T-helper 1 cell treated with Interleukin-12 subunit alpha and Interleukin-12 subunit beta and Interleukin-4 antibody, amounts not matched to agents 30 μg/mL and 1 μg/mL, for 36 hours (primary cell): ENCODE results near the gene VEGFC.

Experiments used
- H3K27ac Mint-ChIP-seq: one replicate; pipeline ENCODE4 v1.8.0; 2021; ENCODE audit warnings: mild to moderate bottlenecking, mixed read lengths
- H3K27me3 Mint-ChIP-seq: one replicate; pipeline ENCODE4 v1.8.0; 2021; ENCODE audit warnings: low read depth, mixed read lengths
- H3K36me3 Mint-ChIP-seq: one replicate; pipeline ENCODE4 v1.8.0; 2021; ENCODE audit warnings: low read depth, mixed read lengths
- H3K4me1 Mint-ChIP-seq: one replicate; pipeline ENCODE4 v1.8.0; 2021; ENCODE audit warnings: low read depth, mixed read lengths
- H3K4me3 Mint-ChIP-seq: one replicate; pipeline ENCODE4 v1.8.0; 2021; ENCODE audit warnings: mild to moderate bottlenecking, moderate library complexity, mixed read lengths
- H3K9me3 Mint-ChIP-seq: one replicate; pipeline ENCODE4 v1.8.0; 2021; ENCODE audit warnings: mixed read lengths

The VEGFC gene

DNA sequence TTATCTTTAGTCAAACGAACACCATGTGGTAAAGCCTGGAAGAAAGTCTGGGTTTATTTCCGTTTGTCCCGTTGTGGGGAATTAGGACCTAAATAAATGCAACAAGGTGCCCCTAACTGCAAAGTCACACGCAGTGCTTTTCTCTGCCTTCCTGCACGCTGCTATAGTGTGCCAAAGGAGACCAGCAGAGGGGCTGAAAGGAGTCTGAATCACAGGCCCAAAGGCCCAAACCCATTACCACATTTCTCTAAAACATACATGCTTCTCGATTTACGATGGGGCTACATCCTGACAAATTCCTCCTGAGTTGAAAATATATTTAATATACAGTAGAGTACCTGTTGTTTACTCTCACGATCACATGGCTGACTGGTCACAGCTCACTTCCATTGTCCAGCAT is 4.5 kb downstream of the VEGFC start:
- Mint-ChIP-seq H3K27ac (no peak overlapping the region), H3K4me1 (peaks cover 6% of the 10 kb centered on the region), H3K9me3 (no peaks in the 10 kb centered on the region), H3K36me3 (no peaks in the 10 kb centered on the region), H3K27me3 (peaks cover 25% of the 10 kb centered on the region), H3K4me3 (no peak overlapping the region)

DNA sequence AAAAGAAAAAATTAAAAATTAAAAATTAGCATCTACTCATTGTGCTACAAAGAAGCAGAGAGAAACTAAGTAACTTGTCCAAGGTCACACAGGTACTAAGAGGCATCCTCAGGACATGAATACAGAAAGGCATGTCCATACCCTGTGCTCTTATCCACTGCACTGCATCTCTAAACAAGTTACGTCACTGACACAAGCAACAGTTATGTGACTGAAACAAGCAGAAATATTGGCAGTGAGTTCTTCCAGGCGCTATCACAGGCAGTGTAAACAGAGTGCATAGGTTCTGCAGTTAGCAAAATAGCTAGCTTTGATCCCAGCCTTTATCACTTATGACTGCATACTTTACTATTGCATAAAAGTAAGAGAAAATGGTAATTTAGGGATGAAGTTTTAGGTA is 7.9 kb downstream of the VEGFC start:
- peaks cover 1% of the 10 kb centered on the region for H3K27me3 Mint-ChIP-seq
- H3K4me3 Mint-ChIP-seq, result no peak overlapping the region
- no peak overlapping the region for H3K27ac Mint-ChIP-seq
- H3K36me3 Mint-ChIP-seq, result no peaks in the 10 kb centered on the region
- H3K9me3 Mint-ChIP-seq, result no peaks in the 10 kb centered on the region
- H3K4me1 Mint-ChIP-seq, result no peaks in the 10 kb centered on the region

DNA sequence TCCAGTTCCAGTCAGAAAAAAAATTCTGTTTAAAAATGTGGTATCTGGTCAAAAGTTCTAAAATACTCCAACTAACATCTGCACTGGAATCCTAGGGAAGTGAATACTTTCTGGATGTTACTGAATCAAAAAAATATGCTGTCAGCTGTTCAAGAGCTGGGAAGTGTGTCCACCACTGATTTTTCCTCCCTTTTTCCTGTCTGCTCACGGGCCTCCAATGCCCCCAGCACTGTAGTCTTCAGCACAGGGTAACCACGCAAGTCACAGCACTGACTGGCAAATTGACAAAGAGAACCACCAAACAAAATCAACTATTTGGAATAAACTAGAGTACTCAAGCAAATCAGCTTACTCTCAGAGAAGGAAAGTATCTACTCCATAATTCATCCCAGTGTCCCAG is 9.9 kb downstream of the VEGFC start:
- Mint-ChIP-seq H3K27me3 (no peaks in the 10 kb centered on the region), H3K9me3 (no peaks in the 10 kb centered on the region), H3K4me3 (no peak overlapping the region), H3K4me1 (no peaks in the 10 kb centered on the region), H3K36me3 (no peaks in the 10 kb centered on the region), H3K27ac (no peak overlapping the region)

DNA sequence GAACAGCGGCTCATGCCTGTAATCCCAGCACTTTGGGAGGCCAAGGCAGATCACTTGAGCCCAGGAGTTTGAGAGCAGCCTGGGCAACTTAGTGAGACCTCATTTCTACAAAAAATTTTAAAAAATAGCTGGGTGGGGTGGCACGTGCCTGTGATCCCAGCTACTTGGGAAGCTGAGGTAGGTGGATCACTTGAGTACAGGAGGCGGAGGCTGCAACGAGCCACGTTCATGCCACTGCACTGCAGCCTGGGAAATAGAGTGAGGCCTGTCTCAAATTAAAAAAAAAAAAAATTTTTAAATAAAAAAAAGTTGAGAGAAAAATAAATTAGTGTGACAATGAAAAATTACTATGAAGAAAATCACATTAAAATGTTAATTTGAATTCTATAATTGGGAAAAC is 10.5 kb downstream of the VEGFC start:
- H3K9me3 Mint-ChIP-seq, result no peaks in the 10 kb centered on the region
- H3K4me3 Mint-ChIP-seq, result no peak overlapping the region
- no peaks in the 10 kb centered on the region for H3K4me1 Mint-ChIP-seq
- H3K36me3 Mint-ChIP-seq, result no peaks in the 10 kb centered on the region
- H3K27ac Mint-ChIP-seq, result no peak overlapping the region
- no peaks in the 10 kb centered on the region for H3K27me3 Mint-ChIP-seq

DNA sequence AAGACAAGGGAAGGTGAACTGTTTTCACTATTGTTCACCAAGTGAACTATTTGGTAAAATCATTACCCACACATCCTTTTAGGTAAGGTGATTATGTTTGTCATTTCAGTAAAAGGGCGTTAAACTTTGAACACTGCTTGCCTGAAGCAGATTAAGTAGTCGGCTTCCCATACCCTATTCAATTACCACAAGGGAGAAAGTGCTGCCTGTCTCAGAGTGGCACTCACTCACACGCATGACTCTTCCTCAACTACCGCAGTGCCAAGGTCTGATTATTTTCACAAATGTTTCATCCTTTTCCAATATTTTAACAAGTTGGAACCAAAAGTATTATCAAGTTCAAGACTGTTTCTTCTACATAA is 11.0 kb downstream of the VEGFC start:
- no peak overlapping the region for H3K27ac Mint-ChIP-seq
- H3K36me3 Mint-ChIP-seq, result no peaks in the 10 kb centered on the region

DNA sequence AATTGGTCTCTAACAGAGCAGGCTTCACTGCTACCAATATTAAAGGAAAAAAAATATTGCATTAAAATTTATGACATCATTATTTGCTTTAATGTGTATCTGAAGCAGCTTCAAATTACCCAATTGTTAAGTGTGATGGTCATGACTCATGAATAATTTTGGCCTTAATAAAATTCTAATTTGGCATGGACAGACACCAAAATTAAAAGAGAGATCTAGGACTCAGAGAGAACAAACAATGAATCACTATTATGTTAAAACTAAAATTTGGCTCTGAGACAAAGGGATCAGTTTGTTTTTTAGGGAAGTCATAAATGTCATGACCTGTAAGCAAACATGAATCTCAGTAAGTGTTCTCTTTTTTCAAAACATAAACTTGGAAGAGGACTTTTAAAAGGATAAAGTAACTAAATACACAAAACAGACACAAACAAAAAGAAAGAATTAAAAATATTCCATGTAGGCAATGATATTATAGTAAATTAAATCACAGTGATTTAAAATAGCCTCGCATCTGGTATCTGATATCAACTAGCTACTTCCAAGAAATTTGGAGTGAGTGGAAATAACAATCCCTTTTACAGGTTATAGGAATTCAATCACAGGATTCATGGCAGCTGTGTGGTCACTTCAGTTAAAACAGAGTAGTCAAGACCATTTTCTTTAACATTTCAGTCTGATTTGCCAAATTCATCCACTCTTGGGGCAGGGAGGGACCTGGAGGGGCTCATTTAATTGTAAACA is 11.6 kb downstream of the VEGFC start:
- no peak overlapping the region for H3K27ac Mint-ChIP-seq
- H3K4me1 Mint-ChIP-seq, result no peaks in the 10 kb centered on the region
- H3K9me3 Mint-ChIP-seq, result no peaks in the 10 kb centered on the region
- no peaks in the 10 kb centered on the region for H3K27me3 Mint-ChIP-seq
- no peak overlapping the region for H3K4me3 Mint-ChIP-seq
- H3K36me3 Mint-ChIP-seq, result no peaks in the 10 kb centered on the region

More for the DNA sequence above, 11.0 kb downstream of the VEGFC start:
- Mint-ChIP-seq H3K27me3 (no peaks in the 10 kb centered on the region), H3K4me1 (no peaks in the 10 kb centered on the region), H3K9me3 (no peaks in the 10 kb centered on the region), H3K4me3 (no peak overlapping the region)

DNA sequence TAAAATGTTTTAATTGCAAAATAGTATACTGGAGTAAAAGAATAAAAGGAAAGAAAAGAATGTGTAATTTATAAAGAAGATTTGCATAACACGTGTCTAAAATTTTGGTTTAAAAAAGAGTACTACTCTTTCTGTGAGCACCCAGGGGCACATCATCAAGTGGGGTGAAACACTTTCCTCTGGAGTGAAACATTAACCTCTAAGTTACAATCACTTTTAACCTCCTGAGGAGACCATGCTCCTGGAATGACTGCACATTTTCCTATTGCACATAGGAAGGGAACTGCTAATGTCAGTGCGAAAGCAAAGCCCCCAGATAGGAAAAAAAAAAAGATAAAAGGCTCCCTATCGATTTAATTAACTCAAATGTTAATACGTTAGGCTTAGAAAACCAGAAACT is 13.3 kb downstream of the VEGFC start:
- no peak overlapping the region for H3K27ac Mint-ChIP-seq
- H3K27me3 Mint-ChIP-seq, result no peaks in the 10 kb centered on the region
- no peaks in the 10 kb centered on the region for H3K36me3 Mint-ChIP-seq
- no peaks in the 10 kb centered on the region for H3K4me1 Mint-ChIP-seq
- no peaks in the 10 kb centered on the region for H3K9me3 Mint-ChIP-seq
- H3K4me3 Mint-ChIP-seq, result no peak overlapping the region

DNA sequence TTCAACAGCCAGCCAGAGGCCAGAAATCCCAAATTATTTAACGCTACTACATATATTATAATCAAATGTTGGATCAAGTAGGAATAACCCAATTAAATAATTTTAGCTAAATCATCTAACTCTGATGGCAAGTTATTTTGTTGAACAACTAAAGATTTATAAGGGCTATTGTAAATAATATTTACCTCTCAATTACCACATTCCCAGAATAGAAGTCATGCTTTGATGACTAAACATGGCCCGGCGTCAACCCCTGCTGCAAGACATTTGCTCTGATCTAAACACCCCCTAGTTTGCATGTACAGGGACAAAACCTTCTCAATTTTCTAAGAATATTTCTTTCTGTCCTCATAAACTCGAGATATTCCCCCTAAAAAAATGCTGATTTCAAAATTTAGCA is 14.2 kb downstream of the VEGFC start:
- Mint-ChIP-seq H3K27ac (no peak overlapping the region), H3K27me3 (no peaks in the 10 kb centered on the region), H3K4me1 (no peaks in the 10 kb centered on the region), H3K9me3 (no peaks in the 10 kb centered on the region), H3K4me3 (no peak overlapping the region), H3K36me3 (no peaks in the 10 kb centered on the region)

DNA sequence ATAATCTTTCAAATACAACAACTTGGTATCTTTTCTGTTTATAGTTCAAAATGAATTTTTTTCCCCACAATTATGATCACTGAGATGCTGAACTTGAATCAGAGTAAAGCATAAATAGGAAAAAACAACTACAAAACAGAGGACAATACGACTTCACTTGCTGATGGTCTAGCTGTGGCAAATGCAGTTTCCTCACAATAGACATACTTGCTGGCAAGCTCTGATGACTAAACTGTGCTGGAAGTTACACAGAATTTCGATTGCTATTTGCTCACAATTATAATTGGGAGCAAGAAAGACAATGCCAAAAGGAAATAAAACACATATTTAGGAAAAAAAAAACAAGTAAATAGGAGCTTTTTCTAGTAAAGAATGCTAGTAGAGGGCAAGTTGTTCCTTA is 14.7 kb downstream of the VEGFC start:
- no peak overlapping the region for H3K4me3 Mint-ChIP-seq

DNA sequence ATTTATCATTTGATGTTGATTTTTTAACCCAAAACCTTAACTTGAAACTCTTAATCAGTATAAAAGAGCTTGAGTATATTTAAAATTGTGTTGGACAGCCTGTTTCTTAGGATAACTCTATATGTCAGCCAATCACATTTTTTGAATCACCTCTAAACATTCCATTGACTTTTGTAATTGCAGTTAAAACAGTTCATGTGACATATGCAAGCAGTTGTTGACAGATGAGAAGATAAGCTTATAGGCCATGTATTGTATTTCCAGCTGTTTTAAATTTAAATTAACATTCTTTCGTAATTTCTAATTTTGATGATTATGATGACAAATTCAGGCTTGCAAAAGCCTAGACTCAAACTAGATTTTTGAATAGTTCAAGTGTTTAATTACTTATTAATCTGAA is 17.4 kb downstream of the VEGFC start:
- Mint-ChIP-seq H3K4me3 (no peak overlapping the region), H3K27me3 (no peaks in the 10 kb centered on the region), H3K27ac (no peak overlapping the region), H3K36me3 (no peaks in the 10 kb centered on the region), H3K9me3 (no peaks in the 10 kb centered on the region), H3K4me1 (no peaks in the 10 kb centered on the region)

More for the DNA sequence above, 14.7 kb downstream of the VEGFC start:
- Mint-ChIP-seq H3K27me3 (no peaks in the 10 kb centered on the region), H3K4me1 (no peaks in the 10 kb centered on the region), H3K9me3 (no peaks in the 10 kb centered on the region), H3K36me3 (no peaks in the 10 kb centered on the region), H3K27ac (no peak overlapping the region)

DNA sequence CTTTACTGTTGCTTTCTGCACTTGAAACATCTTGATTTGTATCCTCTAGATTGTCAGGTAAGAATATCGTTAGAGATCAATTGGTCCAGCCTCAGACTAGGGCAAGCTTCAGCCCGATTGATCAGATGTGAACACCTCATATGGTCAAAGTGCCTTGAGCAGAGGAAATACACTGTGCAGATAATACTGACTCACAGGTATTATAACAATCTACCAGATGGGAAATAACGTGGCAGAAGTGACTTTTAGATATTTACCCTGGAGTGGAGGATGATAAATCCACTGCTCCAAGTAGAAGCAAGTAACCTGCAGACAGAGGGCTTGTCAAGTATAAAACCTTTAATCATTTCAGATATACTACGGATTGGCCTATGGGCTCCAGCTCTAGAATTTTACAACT is 17.9 kb downstream of the VEGFC start:
- H3K27me3 Mint-ChIP-seq, result no peaks in the 10 kb centered on the region
- H3K9me3 Mint-ChIP-seq, result no peaks in the 10 kb centered on the region
- H3K27ac Mint-ChIP-seq, result no peak overlapping the region
- no peaks in the 10 kb centered on the region for H3K4me1 Mint-ChIP-seq
- no peaks in the 10 kb centered on the region for H3K36me3 Mint-ChIP-seq
- no peak overlapping the region for H3K4me3 Mint-ChIP-seq

DNA sequence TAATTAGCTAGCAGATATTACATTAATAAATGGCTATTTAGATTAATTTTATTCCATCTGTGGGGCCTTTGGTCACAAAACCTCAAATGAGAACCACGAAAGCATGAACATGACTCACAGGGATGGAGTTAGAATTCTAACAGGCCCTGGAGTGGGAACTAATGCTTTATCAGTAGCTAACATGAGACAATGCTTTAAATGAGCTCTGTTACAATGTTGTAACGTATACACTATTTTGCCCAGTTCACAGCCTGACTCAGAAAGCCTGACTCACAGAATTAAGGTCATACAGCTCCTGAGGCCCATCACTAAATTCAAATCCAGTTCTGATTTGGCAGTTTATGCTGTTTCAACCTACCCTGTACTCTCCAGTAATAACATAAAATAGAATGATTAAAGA is 23.2 kb downstream of the VEGFC start:
- no peak overlapping the region for H3K4me3 Mint-ChIP-seq
- no peaks in the 10 kb centered on the region for H3K9me3 Mint-ChIP-seq
- no peaks in the 10 kb centered on the region for H3K27me3 Mint-ChIP-seq
- H3K27ac Mint-ChIP-seq, result no peak overlapping the region
- H3K36me3 Mint-ChIP-seq, result no peaks in the 10 kb centered on the region
- H3K4me1 Mint-ChIP-seq, result no peaks in the 10 kb centered on the region

DNA sequence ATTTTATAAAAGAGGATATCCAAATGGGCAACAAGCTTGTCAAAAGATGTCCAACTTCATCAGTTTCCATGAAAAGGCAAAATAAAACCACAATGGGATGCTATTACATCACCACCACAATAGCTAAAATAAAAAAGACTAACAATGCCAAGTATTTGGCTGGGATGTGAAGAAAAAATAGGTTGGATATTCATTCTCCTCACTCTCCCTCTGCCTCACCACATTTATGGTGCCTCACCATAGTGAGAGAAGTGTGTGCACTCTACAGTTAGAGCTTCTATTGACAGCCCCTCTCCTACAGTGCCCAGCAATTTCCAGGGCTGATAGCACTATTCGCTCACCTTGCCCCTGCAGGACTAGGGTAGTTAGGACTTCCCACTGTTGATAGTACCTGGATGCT is 25.5 kb downstream of the VEGFC start:
- Mint-ChIP-seq H3K4me1 (no peaks in the 10 kb centered on the region), H3K9me3 (no peaks in the 10 kb centered on the region), H3K27me3 (no peaks in the 10 kb centered on the region), H3K4me3 (no peak overlapping the region), H3K27ac (no peak overlapping the region), H3K36me3 (no peaks in the 10 kb centered on the region)

DNA sequence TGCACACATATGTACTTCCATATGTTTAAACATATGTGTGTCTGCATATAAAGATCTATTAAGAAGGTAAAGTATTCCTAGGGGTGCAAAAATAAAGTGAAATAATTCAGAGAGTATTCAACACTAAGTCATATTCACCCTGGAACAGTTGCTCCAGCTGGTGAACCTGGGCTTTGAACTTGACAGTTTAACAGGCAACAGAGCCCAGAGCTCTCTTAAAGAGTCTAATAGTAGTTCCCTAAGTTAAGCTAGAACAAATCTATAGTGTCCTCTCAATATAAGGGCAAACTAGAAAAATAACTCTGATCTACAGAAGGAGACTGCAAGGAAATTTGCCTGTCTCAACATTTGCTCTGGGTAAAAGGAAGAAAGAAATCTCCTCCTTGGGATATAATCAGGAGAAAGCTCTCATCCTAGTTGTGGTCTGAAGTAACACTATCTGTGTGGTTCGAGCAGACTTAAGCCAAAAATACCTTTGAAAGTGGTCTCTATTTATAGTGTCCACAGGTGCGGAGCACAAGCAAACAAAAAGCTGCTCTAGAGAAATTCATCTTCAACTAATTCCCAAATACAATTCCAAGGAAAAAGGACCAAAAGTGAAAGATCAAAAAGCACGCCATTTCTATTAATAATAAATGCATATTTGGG is 29.9 kb downstream of the VEGFC start:
- H3K4me1 Mint-ChIP-seq, result no peaks in the 10 kb centered on the region
- no peaks in the 10 kb centered on the region for H3K9me3 Mint-ChIP-seq
- no peaks in the 10 kb centered on the region for H3K27me3 Mint-ChIP-seq
- no peaks in the 10 kb centered on the region for H3K36me3 Mint-ChIP-seq
- no peak overlapping the region for H3K4me3 Mint-ChIP-seq
- H3K27ac Mint-ChIP-seq, result no peak overlapping the region

DNA sequence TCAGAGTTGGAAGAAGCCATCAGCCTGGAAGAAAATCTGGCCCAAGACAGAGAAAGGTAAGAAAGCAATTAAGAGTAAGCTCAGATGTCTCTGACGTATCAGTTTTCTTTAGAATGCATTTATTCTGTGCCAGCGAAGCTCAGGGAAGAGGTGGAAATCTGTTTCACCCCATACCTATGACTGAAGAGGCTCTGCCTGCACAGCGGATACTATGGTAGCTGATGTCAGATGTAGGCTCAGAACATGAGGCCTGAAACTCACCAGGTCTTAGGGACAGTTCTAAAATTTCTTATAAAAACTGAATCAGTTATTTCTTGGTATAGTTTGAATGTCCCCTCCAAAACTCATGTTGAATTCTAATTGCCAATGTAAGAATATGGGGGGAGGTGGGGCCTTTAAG is 30.9 kb downstream of the VEGFC start:
- Mint-ChIP-seq H3K27me3 (no peaks in the 10 kb centered on the region), H3K36me3 (no peaks in the 10 kb centered on the region), H3K27ac (no peak overlapping the region), H3K9me3 (no peaks in the 10 kb centered on the region), H3K4me3 (no peak overlapping the region), H3K4me1 (no peaks in the 10 kb centered on the region)
